HG03060 (cell line): Measurements from ENCODE around the gene INPP5E.
"Not testable (repeated sequence)": the region's sequence is repeated elsewhere in the genome, so short reads cannot be mapped to it uniquely, and the experiment has no call there.

Experiments
- ATAC-seq: cut with Tn5 transposase; IDR thresholded peaks from one replicate; pipeline ENCODE4 v1.9.1; 2021; ENCODE audit warnings: low read depth, moderate number of reproducible peaks; ENCODE audit not compliant: unreplicated experiment

The INPP5E gene

DNA sequence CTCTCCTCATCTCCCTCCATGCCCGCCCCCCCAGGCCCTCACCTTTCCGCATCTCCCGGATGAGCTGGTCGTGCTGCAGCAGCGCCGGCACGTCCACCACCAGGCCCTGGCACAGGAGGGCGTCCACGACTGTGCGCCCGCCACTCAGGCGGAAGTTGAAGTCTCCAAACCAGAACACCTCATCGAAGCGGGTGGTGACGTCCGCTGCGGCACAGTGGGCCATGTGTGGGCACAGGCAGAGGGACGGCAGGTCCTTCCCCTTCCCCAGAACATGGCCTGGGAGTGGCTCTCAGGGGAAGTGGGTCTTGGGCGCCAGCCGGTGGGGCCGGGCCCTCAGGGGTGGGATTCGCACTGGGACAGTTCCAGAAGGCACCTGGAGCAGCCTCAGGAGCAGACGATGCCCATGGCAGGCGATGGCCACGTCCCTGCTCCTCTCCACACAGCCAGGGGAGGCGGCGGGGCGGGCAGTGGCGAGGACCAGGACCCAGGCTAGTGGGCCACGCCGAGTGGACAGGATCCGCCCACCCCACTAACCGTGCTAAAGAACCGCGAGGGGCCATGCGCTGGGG is 7.8 kb downstream of the INPP5E start:
- ATAC-seq, result no peak

DNA sequence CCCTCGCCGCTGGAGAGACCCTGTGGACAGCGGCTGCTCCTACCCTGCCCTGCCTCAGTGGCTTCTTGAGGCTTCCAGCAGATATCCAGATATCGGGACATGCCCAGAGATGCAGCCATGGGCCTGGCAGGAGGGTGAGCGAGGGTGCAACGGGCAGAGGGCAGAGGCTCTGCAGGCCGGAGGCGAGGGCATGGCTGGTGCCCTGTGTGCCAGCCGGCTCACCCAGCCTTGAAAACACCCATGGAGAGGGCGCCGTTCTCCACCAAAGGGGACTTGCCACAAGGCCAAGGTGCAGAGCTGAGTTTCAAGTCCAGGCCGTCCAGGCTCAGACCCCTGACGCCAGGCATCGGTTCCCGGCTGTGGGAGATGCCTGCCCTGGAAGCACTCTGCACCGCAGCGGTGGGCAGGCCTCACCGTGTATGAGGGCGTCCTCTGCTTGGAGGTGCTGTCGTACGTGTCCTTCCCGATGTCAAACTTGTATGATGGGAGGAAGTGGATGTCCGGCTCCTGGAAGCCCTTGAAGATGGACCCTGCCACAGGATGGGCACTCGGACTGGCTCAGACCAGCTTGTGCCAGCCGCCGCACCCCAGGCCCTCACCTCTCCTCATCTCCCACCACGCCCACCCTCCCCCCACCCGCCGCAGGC is 8.9 kb downstream of the INPP5E start:
- ATAC-seq, result no peak

DNA sequence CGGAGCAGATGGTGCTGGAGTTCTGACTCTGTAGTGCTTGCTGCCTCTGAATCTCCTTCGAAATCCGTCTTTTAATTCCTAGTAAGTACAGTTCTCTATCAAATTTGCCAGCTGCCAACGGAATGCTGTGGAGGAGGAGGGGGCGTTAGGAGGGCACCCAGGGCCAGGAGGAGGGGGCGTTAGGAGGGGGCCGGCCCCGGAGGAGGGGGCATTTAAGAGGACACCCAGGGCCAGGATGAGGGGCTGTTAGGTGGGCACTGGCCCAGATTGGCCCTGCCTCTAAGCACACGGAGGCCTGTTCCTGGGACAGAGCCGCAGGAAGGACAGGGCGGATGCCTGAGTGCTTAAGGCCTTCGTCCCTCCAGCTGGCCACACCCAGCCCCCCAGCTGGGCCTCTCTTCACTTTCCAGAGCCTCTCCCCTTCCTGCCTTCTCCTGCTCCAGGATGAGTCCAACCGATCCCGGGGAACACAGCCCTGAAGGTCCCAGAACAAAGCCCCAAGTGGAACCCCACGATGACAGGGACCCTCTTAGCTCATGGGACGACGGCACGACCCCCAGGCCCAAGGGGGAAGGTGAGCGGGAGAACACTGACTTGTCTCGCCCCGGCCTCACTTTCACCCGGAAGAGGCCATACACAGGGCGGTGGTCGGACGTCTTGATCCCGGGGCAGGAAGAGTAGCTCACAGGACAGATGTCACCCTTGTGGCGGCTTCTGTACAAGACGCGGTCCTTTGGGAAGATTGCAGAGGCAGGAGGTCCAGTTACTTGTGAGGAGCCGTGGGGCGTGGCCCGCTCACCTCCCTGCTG is 9.8 kb downstream of the INPP5E start:
- ATAC-seq, result no peak

DNA sequence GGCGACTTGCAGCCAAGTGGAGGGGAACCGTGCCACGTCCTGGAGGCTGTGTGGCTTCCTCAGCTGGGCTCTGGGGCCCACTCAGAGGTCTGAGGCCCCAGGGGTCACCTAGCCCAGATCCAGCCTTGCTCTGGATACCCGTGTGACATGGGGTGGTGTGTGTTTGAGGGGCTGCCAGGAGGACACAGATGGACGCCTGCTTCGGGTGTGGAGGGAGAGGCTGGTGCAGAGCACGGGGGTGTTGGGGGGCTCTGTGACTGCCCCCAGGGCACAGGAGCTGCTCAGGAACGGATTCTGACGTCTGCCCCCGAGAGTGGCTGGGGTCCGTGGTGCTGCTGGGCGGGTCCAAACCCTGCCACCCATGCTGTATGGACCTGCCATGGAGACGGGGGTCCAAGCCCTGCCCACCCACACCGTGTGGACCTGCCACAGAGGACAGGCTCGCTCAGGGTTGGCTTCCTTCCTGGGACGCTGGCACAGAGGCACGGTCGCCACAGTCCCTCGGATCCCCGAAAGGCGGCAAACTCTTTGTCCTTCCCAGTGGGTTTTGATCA is 10.5 kb downstream of the INPP5E start:
- no peak for ATAC-seq

DNA sequence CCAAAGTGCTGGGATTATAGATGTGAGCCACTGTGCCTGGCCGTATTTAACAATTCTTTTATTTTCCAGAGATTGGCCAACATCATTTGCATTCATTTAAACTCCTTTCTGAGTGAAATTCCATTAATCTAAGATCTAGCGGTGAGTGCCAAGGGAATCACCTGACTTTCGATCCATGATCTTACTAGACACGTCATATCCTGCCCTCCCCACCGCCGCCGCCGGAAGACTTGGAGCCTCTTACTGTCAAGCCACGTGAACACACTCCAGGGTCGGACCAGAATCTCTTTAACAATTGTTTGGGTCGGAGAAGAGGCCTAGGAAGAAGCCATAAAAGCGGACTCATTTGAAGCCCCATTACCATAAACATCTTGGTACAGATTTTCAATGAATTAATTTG is 12.9 kb downstream of the INPP5E start:
- no peak for ATAC-seq

DNA sequence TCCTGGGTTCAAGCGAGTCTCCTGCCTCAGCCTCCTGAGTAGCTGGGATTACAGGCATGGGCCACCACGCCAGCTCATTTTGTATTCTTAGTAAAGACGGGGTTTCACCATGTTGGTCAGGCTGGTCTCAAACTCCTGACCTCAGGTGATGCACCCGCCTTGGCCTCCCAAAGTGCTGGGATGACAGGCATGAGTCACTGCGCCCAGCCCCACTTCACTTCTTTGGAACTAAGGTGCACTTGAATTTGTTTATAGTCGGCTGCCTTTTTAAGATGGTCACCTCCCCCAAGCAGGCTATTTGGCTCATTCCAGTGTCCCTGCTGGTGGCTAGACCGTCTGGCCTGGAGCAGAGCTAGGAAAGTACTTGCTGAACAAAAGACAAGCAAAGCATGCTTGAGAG is 14.3 kb downstream of the INPP5E start:
- not testable (repeated sequence) for ATAC-seq

DNA sequence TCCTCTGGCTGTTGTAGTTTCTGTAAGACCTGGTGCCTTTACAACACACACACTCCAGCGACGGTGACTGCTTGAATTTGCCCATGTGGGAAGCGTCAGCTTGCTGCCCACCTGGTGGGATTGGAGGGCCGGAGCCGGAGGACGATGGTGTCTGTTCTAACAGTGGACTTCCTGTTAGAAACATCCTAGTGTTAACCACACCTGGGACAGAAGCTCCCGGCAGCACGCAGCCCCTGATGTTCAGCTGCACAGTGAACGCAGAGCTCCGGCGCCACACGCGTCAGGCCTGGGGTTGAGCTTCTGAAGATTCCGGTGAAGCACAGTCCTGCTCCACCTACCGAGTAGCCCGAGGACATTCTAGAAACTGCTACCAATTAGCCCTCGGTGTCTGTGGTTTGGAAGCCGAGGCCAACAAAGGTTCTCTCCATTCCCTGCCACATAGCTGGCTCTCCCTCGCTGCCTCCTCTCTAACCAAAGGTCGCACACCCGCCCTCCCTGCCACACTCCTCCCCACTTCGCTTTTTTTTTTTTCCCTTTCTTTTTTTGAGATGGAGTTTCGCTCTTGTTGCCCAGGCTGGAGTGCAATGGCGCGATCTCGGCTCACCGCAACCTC is 14.8 kb downstream of the INPP5E start:
- ATAC-seq, result no peak

DNA sequence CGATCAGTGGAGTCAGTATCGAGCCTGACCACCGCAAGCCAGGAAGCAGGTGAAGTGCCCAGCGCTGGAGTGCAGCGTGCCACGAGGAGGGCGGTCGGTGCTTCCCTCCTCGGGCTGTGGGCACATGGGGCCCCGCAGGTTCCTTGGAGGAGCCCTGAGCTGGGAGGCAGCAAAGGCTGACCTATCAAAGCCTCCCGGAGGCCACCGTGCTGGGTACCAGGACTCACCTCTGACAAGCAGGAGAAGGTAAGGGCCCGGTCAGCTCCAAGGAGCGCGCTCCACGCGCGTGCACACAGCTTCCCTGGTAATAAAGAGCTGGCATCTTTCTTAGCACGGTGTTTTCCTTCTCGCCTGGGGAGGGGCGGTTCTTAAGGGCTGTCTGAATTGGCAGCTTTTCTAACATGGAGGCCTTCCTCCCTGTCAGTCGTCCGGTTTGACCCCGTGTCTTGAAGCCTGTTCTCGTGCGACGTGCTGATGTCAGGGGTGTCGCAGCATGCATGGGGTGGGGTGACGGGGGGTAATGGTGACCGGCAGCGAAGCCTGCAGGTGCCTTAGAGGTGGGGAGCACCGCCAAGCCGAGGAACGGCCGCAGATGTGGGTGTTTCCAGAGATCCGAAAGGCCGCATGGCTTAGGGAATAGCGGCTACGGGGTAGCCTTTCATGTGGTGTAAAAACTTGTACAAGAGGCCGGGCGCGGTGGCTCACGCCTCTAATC is 16.1 kb downstream of the INPP5E start:
- ATAC-seq, result no peak

DNA sequence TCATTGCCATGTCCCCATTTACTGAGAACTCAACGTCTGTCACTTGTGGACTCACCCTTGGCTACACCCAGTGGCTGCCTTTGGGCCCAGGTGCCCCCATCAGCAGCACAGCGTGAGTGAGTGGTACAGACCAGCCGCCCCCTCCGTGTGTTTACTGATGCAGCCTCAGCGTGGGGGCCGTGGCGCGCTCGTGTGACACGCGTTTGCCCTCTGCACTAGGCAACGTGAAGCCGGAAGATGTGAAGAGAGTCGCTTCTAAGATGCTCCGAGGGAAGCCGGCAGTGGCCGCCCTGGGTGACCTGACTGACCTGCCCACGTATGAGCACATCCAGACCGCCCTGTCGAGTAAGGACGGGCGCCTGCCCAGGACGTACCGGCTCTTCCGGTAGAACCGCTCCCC is 16.8 kb downstream of the INPP5E start:
- ATAC-seq, result no peak

DNA sequence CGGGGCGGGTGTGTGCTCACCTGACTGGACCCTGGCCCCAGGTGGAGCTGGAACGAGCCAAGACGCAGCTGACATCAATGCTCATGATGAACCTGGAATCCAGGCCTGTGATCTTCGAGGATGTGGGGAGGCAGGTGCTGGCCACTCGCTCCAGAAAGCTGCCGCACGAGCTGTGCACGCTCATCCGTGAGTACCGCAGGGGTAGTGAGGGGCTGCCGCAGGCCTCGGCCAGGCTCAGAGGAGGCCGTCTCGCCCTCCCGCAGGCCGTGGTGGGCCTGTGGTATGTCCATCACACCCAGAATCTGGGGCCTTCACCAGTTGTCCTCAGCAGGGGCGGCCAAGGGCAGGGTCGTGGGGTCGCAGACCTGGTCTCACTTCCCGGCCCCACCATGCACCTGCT is 17.9 kb downstream of the INPP5E start:
- no peak for ATAC-seq

DNA sequence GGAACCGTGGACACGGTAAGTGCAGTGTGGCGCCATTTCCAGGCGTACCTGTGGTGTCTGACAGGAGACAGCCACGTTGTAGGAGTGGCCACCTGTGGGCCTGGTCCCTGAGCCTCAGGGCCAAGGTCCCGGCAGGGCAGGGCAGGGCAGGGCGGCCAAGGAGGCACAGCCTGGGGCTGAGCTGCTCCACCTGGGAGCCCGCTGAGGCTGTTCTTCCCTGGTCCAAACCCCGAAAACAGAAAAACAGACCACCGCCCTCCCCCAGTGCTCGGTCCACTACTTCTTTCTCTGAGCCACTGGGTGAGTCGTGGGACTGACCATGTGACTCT is 20.6 kb downstream of the INPP5E start:
- no peak for ATAC-seq

DNA sequence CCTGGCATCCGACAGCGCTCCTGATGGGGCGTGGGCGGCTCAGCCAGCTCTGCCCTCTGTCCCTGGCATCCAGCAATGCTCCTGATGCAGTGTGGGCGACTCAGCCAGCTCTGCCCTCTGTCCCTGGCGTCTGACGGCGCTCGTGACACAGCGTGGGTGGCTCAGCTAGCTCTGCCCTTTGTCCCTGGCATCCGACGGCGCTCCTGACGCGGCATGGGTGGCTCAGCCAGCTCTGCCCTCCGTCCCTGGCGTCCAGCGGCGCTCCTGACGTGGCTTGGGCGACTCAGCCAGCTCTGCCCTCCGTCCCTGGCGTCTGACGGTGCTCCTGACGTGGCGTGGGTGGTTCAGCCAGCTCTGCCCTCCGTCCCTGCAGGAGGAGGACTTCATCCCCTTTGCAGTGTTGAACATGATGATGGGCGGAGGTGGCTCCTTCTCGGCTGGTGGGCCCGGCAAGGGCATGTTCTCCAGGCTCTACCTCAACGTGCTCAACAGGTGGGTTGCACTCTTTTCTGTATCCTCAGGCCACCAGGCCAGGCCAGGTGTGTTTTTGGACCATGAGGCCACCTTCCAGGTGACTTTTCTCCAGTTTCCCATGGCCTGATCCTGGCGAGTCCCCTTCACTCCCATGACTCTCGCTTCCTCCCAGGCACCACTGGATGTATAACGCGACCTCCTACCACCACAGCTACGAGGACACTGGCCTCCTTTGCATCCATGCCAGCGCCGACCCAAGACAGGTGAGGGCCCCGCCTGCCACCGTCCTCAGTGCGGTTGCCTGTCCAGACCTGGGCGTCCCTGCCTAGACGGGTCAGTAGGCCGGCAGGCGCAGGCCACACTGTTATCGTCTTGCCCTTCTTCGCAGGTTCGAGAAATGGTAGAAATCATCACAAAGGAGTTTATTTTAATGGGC is 21.2 kb downstream of the INPP5E start:
- ATAC-seq, result no peak

DNA sequence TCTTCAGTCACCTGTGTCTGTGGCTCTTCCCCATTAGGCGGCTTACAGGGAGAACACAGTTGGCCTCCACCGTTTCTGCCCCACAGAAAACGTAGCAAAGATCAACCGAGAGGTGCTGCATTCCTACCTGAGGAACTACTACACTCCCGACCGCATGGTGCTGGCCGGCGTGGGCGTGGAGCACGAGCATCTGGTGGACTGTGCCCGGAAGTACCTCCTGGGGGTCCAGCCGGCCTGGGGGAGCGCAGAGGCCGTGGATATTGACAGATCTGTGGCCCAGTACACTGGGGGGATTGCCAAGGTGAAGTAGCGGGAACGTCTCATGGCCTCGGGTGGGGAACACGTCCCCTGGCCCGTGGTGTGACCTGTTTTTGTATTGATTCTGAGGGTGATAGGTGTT is 22.7 kb downstream of the INPP5E start:
- no peak for ATAC-seq

DNA sequence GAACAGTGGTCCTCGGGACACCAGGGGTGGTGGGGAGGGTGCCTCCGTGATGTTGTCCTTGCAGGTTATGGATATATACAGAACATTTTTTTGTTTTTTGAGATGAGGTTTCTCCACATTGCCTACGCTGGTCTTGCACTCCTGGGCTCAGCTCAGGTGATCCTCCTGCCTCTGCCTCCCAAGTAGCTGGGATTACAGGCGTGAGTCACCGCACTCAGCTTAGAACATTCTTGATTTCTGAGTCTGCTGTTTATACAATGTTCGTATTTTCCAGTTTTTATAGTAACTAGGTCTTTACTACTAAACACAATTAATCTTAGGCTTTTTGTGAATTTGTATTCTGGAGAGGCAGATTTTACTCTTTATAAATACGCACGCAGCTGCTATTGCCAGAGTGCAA is 23.2 kb downstream of the INPP5E start:
- ATAC-seq, result no peak

DNA sequence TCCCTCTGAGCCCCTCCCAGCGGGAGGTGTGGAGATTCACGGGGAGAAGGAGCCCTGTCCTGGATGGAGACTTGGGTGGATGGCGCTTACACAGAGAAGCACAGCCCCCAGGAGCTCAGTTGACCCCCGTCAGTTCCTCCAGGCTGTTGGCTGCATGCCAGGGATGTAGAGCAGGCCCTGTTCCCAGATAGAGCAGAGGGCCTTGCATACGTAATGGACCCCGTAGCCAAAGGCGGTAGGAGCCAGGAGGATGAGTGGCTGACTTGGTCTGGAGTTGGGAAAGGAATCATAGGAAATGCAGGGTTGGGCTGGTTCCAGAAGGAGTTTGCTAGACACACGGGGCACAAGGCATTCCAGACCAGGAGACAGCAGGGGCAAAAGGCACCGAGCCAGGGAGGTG is 26.7 kb downstream of the INPP5E start:
- ATAC-seq, result no peak

DNA sequence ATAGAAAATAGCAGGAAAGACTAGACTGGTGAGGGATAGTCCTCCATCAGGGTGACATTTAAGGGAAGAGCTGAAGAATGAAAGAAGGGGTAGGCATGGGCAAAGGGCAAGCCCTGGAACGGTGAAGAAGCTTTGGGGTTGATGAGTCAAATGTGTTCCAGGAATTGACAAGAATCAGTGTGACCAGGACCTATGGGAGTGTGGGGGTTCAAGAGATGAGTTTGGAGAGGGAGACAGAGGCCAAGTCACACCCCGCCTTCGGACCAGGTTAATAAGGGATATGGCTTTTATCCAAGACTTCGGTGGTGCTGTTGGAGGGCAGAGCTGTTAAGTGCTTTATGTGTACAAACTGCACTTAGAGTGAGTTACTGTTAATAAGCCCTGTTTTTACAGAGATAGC is 28.3 kb downstream of the INPP5E start:
- ATAC-seq, result no peak

DNA sequence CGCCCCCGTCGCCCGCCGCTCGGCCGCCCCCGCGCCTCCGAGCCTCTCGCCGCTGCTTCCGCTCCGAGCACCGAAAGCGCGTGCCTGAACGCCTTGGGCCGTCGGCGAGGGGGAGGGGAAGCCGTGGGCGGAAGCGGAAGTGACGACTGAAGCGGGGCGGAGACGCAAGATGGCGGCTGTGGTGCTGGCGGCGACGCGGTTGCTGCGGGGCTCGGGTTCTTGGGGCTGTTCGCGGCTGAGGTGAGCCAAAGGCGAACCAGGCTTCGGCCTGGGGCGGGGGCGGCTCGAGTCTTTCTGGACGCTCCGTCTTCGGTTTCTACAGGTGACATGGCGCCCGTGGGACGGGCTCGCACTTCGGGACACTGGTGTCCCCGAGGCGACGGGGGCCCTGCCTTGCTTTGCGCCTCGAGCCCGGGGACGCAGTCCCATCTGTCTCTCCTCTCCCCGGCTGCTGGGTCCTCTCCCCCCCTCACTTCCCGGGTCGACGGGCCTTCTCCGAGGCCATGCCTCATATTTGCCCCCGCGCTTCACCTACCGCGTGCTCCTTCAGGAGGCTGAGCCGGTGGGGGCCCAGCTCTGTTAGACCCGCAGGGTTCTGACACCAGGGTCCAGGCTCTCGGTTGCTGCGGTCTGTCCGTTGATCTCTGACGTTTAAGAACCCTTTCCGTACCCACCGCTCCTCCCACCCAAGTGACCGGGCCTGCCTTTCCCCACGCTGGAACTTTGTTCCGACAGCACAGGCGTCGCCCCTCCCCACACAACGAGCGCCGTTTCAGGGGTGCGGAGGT is 29.0 kb downstream of the INPP5E start, which contains the start of the genes ENTR1 and PMPCA:
Gene ENTR1 (minus strand): TSS at position 115 of the 788 bp plus-strand sequence. CDS start 217 bp downstream, outside the sequence.
Gene PMPCA (plus strand): TSS at position 159 of the 788 bp plus-strand sequence. CDS start 11 bp downstream, at position 170.
- no peak for ATAC-seq

DNA sequence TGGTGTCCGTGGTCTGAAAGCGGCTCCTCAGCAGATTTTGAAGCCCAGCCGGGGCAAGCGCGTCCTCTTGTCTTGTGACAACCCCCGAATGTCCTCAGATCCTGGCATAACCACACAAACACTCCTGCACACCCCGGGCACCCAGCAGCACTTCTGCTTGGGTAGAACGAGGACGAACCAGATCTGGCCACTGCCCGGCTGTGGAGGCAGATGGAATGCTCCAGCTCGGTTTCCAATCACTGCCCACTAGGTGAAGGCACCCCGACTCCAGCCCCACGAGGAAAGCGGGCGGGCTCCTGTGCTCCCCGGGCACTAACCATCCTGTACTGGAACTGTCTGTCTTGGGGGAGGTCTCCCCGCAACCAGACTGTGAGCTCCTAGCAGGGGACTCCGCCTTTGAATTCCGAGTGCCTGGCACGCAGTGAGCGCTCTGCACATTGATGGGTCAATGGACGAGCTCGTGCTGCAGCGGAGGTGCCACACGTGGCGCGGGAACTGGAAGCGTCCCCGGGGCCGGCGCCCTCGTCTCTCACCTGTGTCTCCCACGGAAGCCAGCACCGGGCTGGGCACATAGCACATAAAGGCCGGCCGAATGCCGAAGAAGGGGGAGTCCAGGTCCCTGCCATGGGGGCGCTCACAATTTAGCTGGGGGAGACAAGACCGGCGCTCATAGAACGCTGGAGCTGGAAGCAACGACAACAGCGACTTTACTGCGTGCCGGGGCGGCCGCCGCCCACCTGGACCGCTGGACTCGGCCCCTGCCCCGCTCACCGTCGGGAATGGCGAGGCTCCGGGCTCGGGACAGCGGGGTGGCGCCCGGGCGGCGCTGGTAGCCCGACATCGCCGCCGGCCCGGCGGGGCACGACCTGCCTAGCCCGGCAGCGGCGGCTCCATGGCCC is 29.8 kb downstream of the INPP5E start:
- no peak for ATAC-seq
